Lower leg skin (tissue), 4 donors: ENCODE data around the gene FAM43A. TPM values are rescaled to one million over a fixed set of nuclear protein-coding genes. Genes with fewer than 3 reads are reported as not detected.

ENCODE experiments used
- DNase-seq, 2 donors: peaks; one replicate each; pipeline ENCODE4 v3.0.0-alpha.2; 2019; ENCODE audit warnings: low spot score in 2 of 2
- H3K4me3 ChIP-seq: fragments of 200-600 bp; sonication (generic); 2 replicates; pipeline ENCODE4 v1.5.1; 2017; ENCODE audit warnings: mild to moderate bottlenecking, low read depth; ENCODE audit not compliant: poor library complexity, severe bottlenecking
- CTCF ChIP-seq, 3 donors: fragments of 450-650 bp; IDR thresholded peaks; one replicate each; pipeline ENCODE4 v1.5.1; 2016; ENCODE audit warnings: antibody characterized with exemption in 3 of 3, mild to moderate bottlenecking in 3 of 3, moderate library complexity in 2 of 3
- POLR2A ChIP-seq, 2 donors: fragments of 450-650 bp; IDR thresholded peaks; one replicate each; pipeline ENCODE4 v1.6.1; 2016 to 2017; ENCODE audit warnings: antibody characterized with exemption in 2 of 2, mild to moderate bottlenecking in 1 of 2, moderate library complexity in 1 of 2
- WGBS, 2 donors: methylation state at CpG; one replicate each; pipeline ENCODE4 v1.1.5; 2018; 5-methylcytosine and 5-hydroxymethylcytosine counted together
- intact Hi-C: fragments of 100-400 bp; cut with DNase I; formaldehyde crosslinking; loops from one replicate; pipeline ENCODE4 v1.15.0; 2023; ENCODE audit warnings: low total_unique reads
- total RNA-seq, 4 donors: library from RNA; depleted of rRNA; stranded (reverse); fragments of >200 nt; gene quantifications; one replicate each; pipeline ENCODE4 v1.1.0, GENCODE V29; 2016

Gene FAM43A
- total RNA-seq, 4 donors from 2014 or later, result 56.0 to 104 (median 77.1) TPM

DNA sequence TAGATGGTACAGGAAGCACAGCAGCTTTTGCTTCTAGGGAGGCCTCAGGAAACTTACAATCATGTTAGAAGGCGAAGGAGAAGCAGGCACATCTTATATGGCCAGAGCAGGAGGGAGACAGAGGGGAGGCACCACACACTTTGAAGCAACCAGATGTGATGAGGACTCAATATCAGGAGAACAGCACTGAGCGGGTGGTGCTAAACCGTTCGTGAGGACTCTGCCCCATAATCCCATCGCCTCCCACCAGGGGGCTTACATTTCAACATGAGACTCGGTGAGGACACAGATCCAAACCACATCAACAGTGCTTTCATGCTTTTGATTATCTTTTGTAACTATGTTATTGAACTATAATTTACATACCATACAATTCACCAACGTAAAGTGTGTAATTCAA, 44.9 kb upstream of the FAM43A start:
- WGBS, 2 donors, result 64 to 72% methylated on average over 7 of the region's 7 CpGs
- intact Hi-C loops, result no loop called here

GRCh38 chr3:194642769-194643168, 42.9 kb upstream of the FAM43A start:
- intact Hi-C loops, result no loop called here
- WGBS, 2 donors, result 72 to 90% methylated on average over 2 of the region's 2 CpGs
- no peak for DNase-seq
- no peak overlapping the region for H3K4me3 ChIP-seq
- TF ChIP-seq CTCF (IDR thresholded peaks at IDR 0.05), result no peak
- TF ChIP-seq POLR2A (IDR thresholded peaks at IDR 0.05), result no peak

More for the DNA sequence above, 44.9 kb upstream of the FAM43A start:
- TF ChIP-seq POLR2A (IDR thresholded peaks at IDR 0.05), result no peak
- TF ChIP-seq CTCF (IDR thresholded peaks at IDR 0.05), result no peak
- H3K4me3 ChIP-seq, result no peak overlapping the region
- peak in 1 of 2 donors; percentile 37 for DNase-seq

DNA sequence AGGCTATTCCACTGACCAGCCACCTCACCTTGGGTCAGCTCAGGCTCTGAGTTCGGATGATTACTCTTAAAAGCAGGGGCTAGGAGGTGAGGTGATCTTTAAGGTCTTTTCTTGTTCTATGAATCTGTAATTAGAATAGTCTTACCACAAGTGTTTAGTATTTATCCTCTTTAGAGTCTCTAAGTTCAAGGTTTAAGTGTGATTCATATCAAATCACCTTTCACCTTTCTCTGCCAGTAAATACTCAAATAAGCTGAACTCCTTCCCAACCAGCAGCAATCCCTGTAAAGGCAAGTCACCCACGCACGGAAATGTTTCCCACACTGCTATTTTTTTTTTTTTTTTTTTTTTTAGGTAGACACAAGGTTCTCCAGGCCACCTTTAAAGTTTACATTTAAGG, 37.9 kb upstream of the FAM43A start:
- no peak for TF ChIP-seq POLR2A (IDR thresholded peaks at IDR 0.05)
- TF ChIP-seq CTCF (IDR thresholded peaks at IDR 0.05), result no peak
- intact Hi-C loops, result no loop called here
- no peak for DNase-seq
- H3K4me3 ChIP-seq, result no peak overlapping the region
- WGBS, 2 donors, result 81 to 85% methylated on average over 3 of the region's 3 CpGs

DNA sequence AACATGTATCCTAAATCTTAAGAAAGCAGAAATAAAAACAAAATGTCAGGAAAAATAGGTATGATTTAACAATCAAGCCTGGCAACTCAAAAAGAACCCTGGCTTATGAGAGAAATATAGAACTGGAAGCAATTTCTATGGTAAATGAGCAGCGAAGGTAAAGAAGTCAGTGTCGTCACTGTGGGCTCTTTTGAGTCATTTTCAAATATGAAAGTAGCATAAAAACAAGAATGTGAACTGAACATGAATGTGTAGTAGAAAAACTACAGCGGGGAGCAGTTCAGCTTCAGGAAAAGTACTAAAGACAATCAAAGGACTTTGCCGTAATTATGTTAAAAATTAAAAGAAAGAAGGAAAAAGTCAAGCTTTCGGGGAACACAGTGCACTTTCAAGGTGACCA, 31.2 kb upstream of the FAM43A start:
- DNase-seq, result no peak
- WGBS, 2 donors, result 87% methylated on average over 5 of the region's 5 CpGs
- intact Hi-C loops, result no loop called here
- TF ChIP-seq POLR2A (IDR thresholded peaks at IDR 0.05) (no peak), CTCF (IDR thresholded peaks at IDR 0.05) (no peak)
- H3K4me3 ChIP-seq, result no peak overlapping the region

DNA sequence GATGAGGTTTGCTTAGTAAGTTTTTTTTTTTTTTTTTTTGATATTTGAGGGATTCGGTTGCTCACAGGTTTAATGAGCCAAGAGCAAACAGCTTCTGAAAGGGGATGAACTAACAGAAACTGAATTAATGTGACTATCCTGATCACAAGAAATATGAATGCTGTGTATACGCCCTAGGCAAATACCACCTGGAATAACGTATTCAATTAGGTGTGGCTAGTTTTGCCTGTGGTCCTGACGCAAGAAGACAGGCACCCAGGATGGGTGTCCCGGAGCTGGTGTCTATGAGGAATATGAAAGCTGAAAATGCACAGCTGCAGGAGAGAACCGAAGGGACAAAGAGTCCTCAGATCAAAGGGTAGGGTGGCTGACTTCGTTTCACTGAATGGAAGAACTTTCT, 28.2 kb upstream of the FAM43A start:
- DNase-seq, result no peak
- intact Hi-C loops, result no loop called here
- WGBS, 2 donors, result 67 to 77% methylated on average over 7 of the region's 7 CpGs
- no peak overlapping the region for H3K4me3 ChIP-seq
- TF ChIP-seq POLR2A (IDR thresholded peaks at IDR 0.05) (no peak), CTCF (IDR thresholded peaks at IDR 0.05) (no peak)

- no peak for DNase-seq
- intact Hi-C loops, result no loop called here
- TF ChIP-seq POLR2A (IDR thresholded peaks at IDR 0.05) (no peak), CTCF (IDR thresholded peaks at IDR 0.05) (no peak)
- H3K4me3 ChIP-seq, result no peak overlapping the region
- 79 to 85% methylated on average over 5 of the region's 5 CpGs for WGBS, 2 donors
Observed at GRCh38 chr3:194658477-194659242, 27.0 kb upstream of the FAM43A start.
